Raji (cell line): ENCODE data around the gene DCAF15.

Source experiments
- POLR2A ChIP-seq: IDR thresholded peaks from 2 replicates; pipeline ENCODE4 v1.6.1; 2011; ENCODE audit warnings: low read depth, low read length, control low read depth; ENCODE audit not compliant: insufficient read depth

The DCAF15 gene

GRCh38 chr19:13962699-13963602, 10.6 kb downstream of the DCAF15 start:
- no peak for TF ChIP-seq POLR2A

- TF ChIP-seq POLR2A = no peak
Measured at GRCh38 chr19:13963603-13964105, 11.3 kb downstream of the DCAF15 start.

GRCh38 chr19:13964776-13965175, 12.5 kb downstream of the DCAF15 start:
- no peak for TF ChIP-seq POLR2A

GRCh38 chr19:13965377-13965896, 13.1 kb downstream of the DCAF15 start:
- TF ChIP-seq POLR2A = no peak

GRCh38 chr19:13965926-13966683, 13.8 kb downstream of the DCAF15 start:
- TF ChIP-seq POLR2A = no peak

GRCh38 chr19:13966684-13967128, 14.4 kb downstream of the DCAF15 start:
- no peak for TF ChIP-seq POLR2A

GRCh38 chr19:13968383-13968935, 16.1 kb downstream of the DCAF15 start:
- no peak for TF ChIP-seq POLR2A

GRCh38 chr19:13968999-13969398, 16.7 kb downstream of the DCAF15 start:
- no peak for TF ChIP-seq POLR2A

- no peak for TF ChIP-seq POLR2A
Measured at GRCh38 chr19:13969897-13970296, 17.6 kb downstream of the DCAF15 start.

- no peak for TF ChIP-seq POLR2A
Measured at GRCh38 chr19:13972368-13973155, 20.3 kb downstream of the DCAF15 start.

GRCh38 chr19:13974073-13974472, 21.8 kb downstream of the DCAF15 start:
- no peak for TF ChIP-seq POLR2A

- no peak for TF ChIP-seq POLR2A
Measured at GRCh38 chr19:13975870-13976269, 23.6 kb downstream of the DCAF15 start.

GRCh38 chr19:13976446-13976845, 24.1 kb downstream of the DCAF15 start:
- TF ChIP-seq POLR2A = no peak

GRCh38 chr19:13977803-13978202, 25.5 kb downstream of the DCAF15 start:
- TF ChIP-seq POLR2A = no peak

GRCh38 chr19:13978351-13979243, 26.3 kb downstream of the DCAF15 start:
- no peak for TF ChIP-seq POLR2A
